GM21576 (cell line): ENCODE measurements around the gene YY1AP1.
"Not testable (repeated sequence)": the region's sequence is repeated elsewhere in the genome, so short reads cannot be mapped to it uniquely, and the experiment has no call there.

ENCODE experiments used
- ATAC-seq: cut with Tn5 transposase; IDR thresholded peaks from one replicate; pipeline ENCODE4 v1.9.1; 2021; ENCODE audit warnings: mild to moderate bottlenecking, moderate library complexity; ENCODE audit not compliant: unreplicated experiment

The YY1AP1 gene

GRCh38 chr1:155648207-155649147, 40.1 kb downstream of the YY1AP1 start:
- no peak for ATAC-seq

GRCh38 chr1:155646307-155646706, 42.3 kb downstream of the YY1AP1 start:
- no peak for ATAC-seq

- ATAC-seq: no peak
These were observed 42.9 kb downstream of the YY1AP1 start for GRCh38 chr1:155645648-155646047.

- ATAC-seq: no peak
These were observed 43.5 kb downstream of the YY1AP1 start for GRCh38 chr1:155645034-155645598.

- no peak for ATAC-seq
These were observed 45.3 kb downstream of the YY1AP1 start for GRCh38 chr1:155643230-155643629.

- not testable (repeated sequence) for ATAC-seq
These were observed 45.9 kb downstream of the YY1AP1 start for GRCh38 chr1:155642559-155643180.

GRCh38 chr1:155640367-155640766, 48.2 kb downstream of the YY1AP1 start:
- ATAC-seq: no peak

- no peak for ATAC-seq
These were observed 52.0 kb downstream of the YY1AP1 start for GRCh38 chr1:155636397-155637153.

- ATAC-seq: not testable (repeated sequence)
These were observed 62.1 kb downstream of the YY1AP1 start for GRCh38 chr1:155626428-155626827.

- no peak for ATAC-seq
These were observed 65.2 kb downstream of the YY1AP1 start for GRCh38 chr1:155623357-155623756.

GRCh38 chr1:155622191-155622590, 66.4 kb downstream of the YY1AP1 start:
- no peak for ATAC-seq

GRCh38 chr1:155613226-155613625, 75.3 kb downstream of the YY1AP1 start:
- ATAC-seq: not testable (repeated sequence)

GRCh38 chr1:155610257-155610647, 78.3 kb downstream of the YY1AP1 start:
- not testable (repeated sequence) for ATAC-seq

GRCh38 chr1:155609515-155610256, 78.9 kb downstream of the YY1AP1 start, which contains the start of gene MSTO1:
TSS of gene MSTO1 (plus strand) at chr1:155610218. CDS start at chr1:155610249, 31 bp downstream.
- peak; percentile 89 for ATAC-seq
